ENCODE measurements around the gene NOC3L.

- no peak for TF ChIP-seq CTCF (IDR thresholded peaks at IDR 0.05)
- TF ChIP-seq POLR2A (IDR thresholded peaks at IDR 0.05) = no peak
These were observed 18.1 kb downstream of the NOC3L start for GRCh38 chr10:94344522-94345122.
